IPS DF 4.7 (cell line): ENCODE data around the gene ANG.

Source experiments
- DNase-seq: peaks from one replicate; pipeline ENCODE4 v3.0.0-alpha.2; 2013; ENCODE audit warnings: low spot score; ENCODE audit errors: extremely low read depth

ANG gene

GRCh38 chr14:20742132-20742531, 53.6 kb downstream of the ANG start:
- no peak for DNase-seq

GRCh38 chr14:20743556-20743955, 55.0 kb downstream of the ANG start:
- DNase-seq, result no peak
